ENCODE results near the gene PTPN3. TPM values are rescaled to one million over a fixed set of nuclear protein-coding genes. Genes with fewer than 3 reads are reported as not detected.
A peak's percentile ranks its signal among the peaks of the same experiment; 100 is the strongest.

The PTPN3 gene
- total RNA-seq, 2 experiments from 2014 or later: 0.02 to 0.27 TPM

GRCh38 chr9:109426626-109427402 lies 71.3 kb downstream of the PTPN3 start:
- no peaks in the 10 kb centered on the region for H3K4me1 Mint-ChIP-seq (ENCODE audit: low read depth)
- no peak for DNase-seq
- no peak overlapping the region for H3K27ac Mint-ChIP-seq
- CTCF ChIA-PET: interaction anchor here (1.5 kb wide), 1 partner anchor 12 kb away, joined by 3 read pairs; no protein-coding TSS in a partner anchor
- H3K27me3 Mint-ChIP-seq (ENCODE audit: low read depth): no peaks in the 10 kb centered on the region
- H3K36me3 Mint-ChIP-seq (ENCODE audit: low read depth): no peaks in the 10 kb centered on the region
- no peaks in the 10 kb centered on the region for H3K9me3 Mint-ChIP-seq
- intact Hi-C loops (cut with micrococcal nuclease): no loop called here
- H3K4me3 Mint-ChIP-seq: no peak overlapping the region

- CTCF ChIA-PET: interaction anchor here (0.6 kb wide), 1 partner anchor 266 kb away, joined by 5 read pairs; no protein-coding TSS in a partner anchor
These were observed 73.5 kb downstream of the PTPN3 start for GRCh38 chr9:109424618-109425017.

GRCh38 chr9:109423877-109424276 lies 74.2 kb downstream of the PTPN3 start:
- CTCF ChIA-PET: no interaction called here
- no peak for DNase-seq
- H3K27ac Mint-ChIP-seq: no peak overlapping the region
- intact Hi-C loops (cut with micrococcal nuclease): no loop called here
- H3K4me3 Mint-ChIP-seq: no peak overlapping the region
- H3K27me3 Mint-ChIP-seq (ENCODE audit: low read depth): peaks cover 6% of the 10 kb centered on the region
- no peaks in the 10 kb centered on the region for H3K4me1 Mint-ChIP-seq (ENCODE audit: low read depth)
- H3K36me3 Mint-ChIP-seq (ENCODE audit: low read depth): no peaks in the 10 kb centered on the region
- no peaks in the 10 kb centered on the region for H3K9me3 Mint-ChIP-seq

More at GRCh38 chr9:109424618-109425017, 73.5 kb downstream of the PTPN3 start:
- Mint-ChIP-seq H3K36me3 (ENCODE audit: low read depth) (no peaks in the 10 kb centered on the region), H3K4me3 (no peak overlapping the region), H3K4me1 (ENCODE audit: low read depth) (no peaks in the 10 kb centered on the region), H3K27ac (no peak overlapping the region), H3K9me3 (no peaks in the 10 kb centered on the region), H3K27me3 (ENCODE audit: low read depth) (peaks cover 3% of the 10 kb centered on the region)
- intact Hi-C loops (cut with micrococcal nuclease): no loop called here
- no peak for DNase-seq

GRCh38 chr9:109422641-109423040 lies 75.5 kb downstream of the PTPN3 start:
- peaks cover 12% of the 10 kb centered on the region for H3K27me3 Mint-ChIP-seq (ENCODE audit: low read depth)
- H3K4me1 Mint-ChIP-seq (ENCODE audit: low read depth): no peaks in the 10 kb centered on the region
- CTCF ChIA-PET: no interaction called here
- intact Hi-C loops (cut with micrococcal nuclease): no loop called here
- H3K4me3 Mint-ChIP-seq: no peak overlapping the region
- H3K36me3 Mint-ChIP-seq (ENCODE audit: low read depth): no peaks in the 10 kb centered on the region
- no peak overlapping the region for H3K27ac Mint-ChIP-seq
- no peak for DNase-seq
- no peaks in the 10 kb centered on the region for H3K9me3 Mint-ChIP-seq

GRCh38 chr9:109421026-109421970 lies 76.8 kb downstream of the PTPN3 start:
- DNase-seq: no peak
- H3K36me3 Mint-ChIP-seq (ENCODE audit: low read depth): no peaks in the 10 kb centered on the region
- no peaks in the 10 kb centered on the region for H3K9me3 Mint-ChIP-seq
- CTCF ChIA-PET: interaction anchor here (0.6 kb wide), 1 partner anchor 9 kb away, joined by 5 read pairs; no protein-coding TSS in a partner anchor
- no peak overlapping the region for H3K27ac Mint-ChIP-seq
- peaks cover 12% of the 10 kb centered on the region for H3K27me3 Mint-ChIP-seq (ENCODE audit: low read depth)
- H3K4me1 Mint-ChIP-seq (ENCODE audit: low read depth): peaks cover 4% of the 10 kb centered on the region
- H3K4me3 Mint-ChIP-seq: no peak overlapping the region
- intact Hi-C loops (cut with micrococcal nuclease): no loop called here

GRCh38 chr9:109419531-109419930 lies 78.6 kb downstream of the PTPN3 start:
- intact Hi-C loops (cut with micrococcal nuclease): loop anchor here (10.0 kb wide), 3 partner anchors 465 to 725 kb away; no protein-coding TSS in a partner anchor
- H3K4me3 Mint-ChIP-seq: no peak overlapping the region
- no peak overlapping the region for H3K27ac Mint-ChIP-seq
- H3K4me1 Mint-ChIP-seq (ENCODE audit: low read depth): peaks cover 16% of the 10 kb centered on the region
- H3K36me3 Mint-ChIP-seq (ENCODE audit: low read depth): no peaks in the 10 kb centered on the region
- no peaks in the 10 kb centered on the region for H3K9me3 Mint-ChIP-seq
- CTCF ChIA-PET: interaction anchor here (0.6 to 0.9 kb wide), 2 partner anchors 51 to 92 kb away, joined by 3 to 4 read pairs; no protein-coding TSS in a partner anchor
- H3K27me3 Mint-ChIP-seq (ENCODE audit: low read depth): peaks cover 19% of the 10 kb centered on the region
- DNase-seq: no peak

GRCh38 chr9:109418827-109419226 lies 79.3 kb downstream of the PTPN3 start:
- CTCF ChIA-PET: no interaction called here
- DNase-seq: no peak
- peaks cover 21% of the 10 kb centered on the region for H3K27me3 Mint-ChIP-seq (ENCODE audit: low read depth)
- H3K36me3 Mint-ChIP-seq (ENCODE audit: low read depth): no peaks in the 10 kb centered on the region
- no peaks in the 10 kb centered on the region for H3K9me3 Mint-ChIP-seq
- no peak overlapping the region for H3K4me3 Mint-ChIP-seq
- intact Hi-C loops (cut with micrococcal nuclease): loop anchor here (10.0 kb wide), 3 partner anchors 466 to 726 kb away; no protein-coding TSS in a partner anchor
- no peak overlapping the region for H3K27ac Mint-ChIP-seq
- peaks cover 19% of the 10 kb centered on the region for H3K4me1 Mint-ChIP-seq (ENCODE audit: low read depth)

GRCh38 chr9:109417585-109418544 lies 80.2 kb downstream of the PTPN3 start:
- peaks cover 28% of the 10 kb centered on the region for H3K27me3 Mint-ChIP-seq (ENCODE audit: low read depth)
- no peaks in the 10 kb centered on the region for H3K9me3 Mint-ChIP-seq
- CTCF ChIA-PET: no interaction called here
- no peak for DNase-seq
- peaks cover 19% of the 10 kb centered on the region for H3K4me1 Mint-ChIP-seq (ENCODE audit: low read depth)
- no peaks in the 10 kb centered on the region for H3K36me3 Mint-ChIP-seq (ENCODE audit: low read depth)
- H3K27ac Mint-ChIP-seq: peak overlapping the region; percentile 7
- intact Hi-C loops (cut with micrococcal nuclease): loop anchor here (10.0 kb wide), 3 partner anchors 467 to 727 kb away; no protein-coding TSS in a partner anchor
- H3K4me3 Mint-ChIP-seq: no peak overlapping the region

- Mint-ChIP-seq H3K27me3 (ENCODE audit: low read depth) (peaks cover 28% of the 10 kb centered on the region), H3K4me3 (no peak overlapping the region), H3K36me3 (ENCODE audit: low read depth) (no peaks in the 10 kb centered on the region), H3K9me3 (no peaks in the 10 kb centered on the region), H3K27ac (no peak overlapping the region), H3K4me1 (ENCODE audit: low read depth) (peaks cover 20% of the 10 kb centered on the region)
- no peak for DNase-seq
- intact Hi-C loops (cut with micrococcal nuclease): loop anchor here (10.0 kb wide), 3 partner anchors 468 to 728 kb away; no protein-coding TSS in a partner anchor
- CTCF ChIA-PET: no interaction called here
These were observed 81.1 kb downstream of the PTPN3 start for GRCh38 chr9:109417054-109417453.

GRCh38 chr9:109416135-109416706 lies 81.9 kb downstream of the PTPN3 start:
- Mint-ChIP-seq H3K36me3 (ENCODE audit: low read depth) (no peaks in the 10 kb centered on the region), H3K9me3 (no peaks in the 10 kb centered on the region), H3K4me1 (ENCODE audit: low read depth) (peaks cover 28% of the 10 kb centered on the region), H3K27me3 (ENCODE audit: low read depth) (peaks cover 30% of the 10 kb centered on the region), H3K4me3 (no peak overlapping the region), H3K27ac (peak overlapping the region; percentile 53)
- peak; percentile 76 for DNase-seq
- intact Hi-C loops (cut with micrococcal nuclease): loop anchor here (10.0 kb wide), 3 partner anchors 469 to 729 kb away; no protein-coding TSS in a partner anchor
- CTCF ChIA-PET: interaction anchor here (0.6 kb wide), 1 partner anchor 939 kb away, joined by 4 read pairs; no protein-coding TSS in a partner anchor

Measured in activated naive CD4-positive, alpha-beta T cell treated with anti-CD3 and anti-CD28 coated beads for 36 hours (primary cell).